ES-I3 (cell line): ENCODE data around the gene TBPL2.
"Not testable (repeated sequence)": the region's sequence is repeated elsewhere in the genome, so short reads cannot be mapped to it uniquely, and the experiment has no call there.

ENCODE experiments used
- H3K36me3 ChIP-seq: 2 replicates; pipeline ENCODE4 v1.6.1; 2013; ENCODE audit warnings: mild to moderate bottlenecking, low read length, control low read depth, moderate library complexity; ENCODE audit not compliant: insufficient read depth
- H3K4me1 ChIP-seq: 2 replicates; pipeline ENCODE4 v1.6.1; 2013; ENCODE audit warnings: mild to moderate bottlenecking, control low read depth, low read length; ENCODE audit not compliant: insufficient read depth
- H3K9ac ChIP-seq: 2 replicates; pipeline ENCODE4 v1.6.1; 2013; ENCODE audit warnings: low read depth, mild to moderate bottlenecking, low read length, moderate library complexity
- H3K9me3 ChIP-seq: 2 replicates; pipeline ENCODE4 v1.6.1; 2013; ENCODE audit warnings: mild to moderate bottlenecking, low read length, moderate library complexity; ENCODE audit not compliant: control insufficient read depth, insufficient read depth

TBPL2 gene

DNA sequence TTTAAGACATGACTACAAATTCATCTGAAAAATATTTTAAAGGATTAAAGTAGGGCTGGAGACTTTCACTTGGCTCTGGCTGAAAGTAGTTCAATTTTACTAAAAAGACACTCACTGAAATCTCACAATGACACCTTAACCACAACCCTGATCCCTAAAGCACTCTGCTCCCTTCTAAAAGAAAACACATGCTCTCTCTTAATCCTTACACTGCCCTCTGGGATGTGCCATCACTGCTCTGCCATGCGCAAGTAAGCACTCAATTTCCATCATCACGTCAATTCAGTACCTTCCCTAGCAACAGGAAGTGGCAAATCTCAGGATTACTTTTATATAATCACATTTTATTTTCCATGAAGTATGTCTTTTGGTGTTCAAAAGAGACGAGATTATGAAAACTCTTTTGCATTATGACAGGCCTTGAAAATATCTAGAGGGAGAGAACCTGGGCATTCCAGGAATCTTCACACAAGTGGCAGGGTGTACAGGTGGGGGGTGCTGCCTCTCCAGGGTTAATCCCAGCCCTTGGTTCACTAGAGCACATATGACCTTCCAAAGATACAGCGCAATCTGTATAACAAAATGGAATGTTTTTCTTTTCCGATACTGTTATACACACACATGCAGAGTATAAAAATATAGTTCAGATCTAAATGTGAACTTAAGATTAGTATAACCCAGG lies 36.1 kb downstream of the TBPL2 start:
- no peaks in the 10 kb centered on the region for H3K9me3 ChIP-seq
- H3K4me1 ChIP-seq, result no peaks in the 10 kb centered on the region
- no peaks in the 10 kb centered on the region for H3K36me3 ChIP-seq
- no peak overlapping the region for H3K9ac ChIP-seq

DNA sequence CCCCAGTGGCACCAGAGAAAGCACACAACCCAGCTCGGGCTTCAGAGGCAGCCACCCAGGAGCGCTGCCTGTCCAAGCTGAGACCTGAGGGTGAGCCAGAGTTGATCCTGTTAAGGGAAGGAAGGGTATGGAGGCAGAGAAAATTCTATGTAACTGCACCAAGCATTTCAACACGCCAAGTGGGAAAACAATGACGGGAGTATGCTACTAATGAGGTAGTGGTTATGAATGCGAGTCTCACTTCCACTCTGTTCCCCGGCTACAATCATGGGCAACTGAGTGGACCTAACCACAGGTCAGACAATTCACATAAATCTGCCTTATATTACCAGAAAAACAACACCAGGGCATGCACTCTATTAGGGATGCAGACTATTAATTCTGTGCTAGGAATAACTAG lies 38.7 kb downstream of the TBPL2 start:
- no peak overlapping the region for H3K9ac ChIP-seq
- no peaks in the 10 kb centered on the region for H3K9me3 ChIP-seq
- no peaks in the 10 kb centered on the region for H3K36me3 ChIP-seq
- no peaks in the 10 kb centered on the region for H3K4me1 ChIP-seq

DNA sequence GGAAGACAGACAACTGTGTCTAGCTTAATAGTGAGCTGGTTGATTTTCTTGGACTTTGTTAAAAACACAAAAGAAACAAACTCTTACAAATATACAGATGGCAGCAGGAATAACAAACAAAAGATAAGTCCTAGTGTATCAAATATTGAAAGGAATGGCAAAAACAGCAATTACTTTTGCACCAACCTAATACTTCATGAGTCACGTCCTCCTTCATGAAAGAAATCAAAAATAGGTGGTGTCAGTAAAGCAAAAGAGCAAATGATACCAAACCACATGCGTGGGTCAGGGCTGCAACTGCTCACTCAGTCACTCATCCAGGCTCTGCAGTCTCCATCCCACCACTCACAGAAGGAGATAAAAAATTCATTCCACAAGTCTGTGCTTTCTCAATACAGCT lies 40.6 kb downstream of the TBPL2 start:
- Histone ChIP-seq H3K9me3 (no peaks in the 10 kb centered on the region), H3K9ac (no peak overlapping the region), H3K36me3 (no peaks in the 10 kb centered on the region), H3K4me1 (no peaks in the 10 kb centered on the region)

DNA sequence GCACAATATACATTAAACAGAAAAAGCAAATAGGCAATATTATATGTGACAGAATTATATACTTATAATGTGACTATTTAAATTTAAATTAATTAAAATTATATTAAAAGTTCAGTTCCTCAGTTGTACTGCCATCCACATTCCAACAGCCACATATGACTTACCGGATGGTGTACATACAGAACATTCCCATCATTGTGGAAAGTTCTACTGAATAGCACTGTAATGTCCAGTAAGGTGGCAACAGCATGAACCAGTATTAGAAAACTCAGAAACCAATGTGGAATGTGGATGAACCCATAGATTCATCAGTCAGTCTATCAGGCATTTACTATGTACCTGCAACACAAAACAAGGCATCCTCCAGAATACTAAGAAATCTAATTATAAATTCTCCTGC lies 41.2 kb downstream of the TBPL2 start:
- Histone ChIP-seq H3K9me3 (no peaks in the 10 kb centered on the region), H3K36me3 (peaks cover 4% of the 10 kb centered on the region; the same call in 1 of the 2 replicates), H3K4me1 (no peaks in the 10 kb centered on the region), H3K9ac (no peak overlapping the region)

- Histone ChIP-seq H3K9me3 (no peaks in the 10 kb centered on the region), H3K36me3 (peaks cover 4% of the 10 kb centered on the region; the same call in 1 of the 2 replicates), H3K4me1 (no peaks in the 10 kb centered on the region), H3K9ac (no peak overlapping the region)
Measured at GRCh38 chr14:55398679-55399078, 41.7 kb downstream of the TBPL2 start.

GRCh38 chr14:55389330-55389729 lies 51.1 kb downstream of the TBPL2 start:
- H3K36me3 ChIP-seq, result peaks cover 12% of the 10 kb centered on the region; the same call in 1 of the 2 replicates
- no peaks in the 10 kb centered on the region for H3K4me1 ChIP-seq
- no peak overlapping the region for H3K9ac ChIP-seq
- no peaks in the 10 kb centered on the region for H3K9me3 ChIP-seq

GRCh38 chr14:55388160-55388559 lies 52.3 kb downstream of the TBPL2 start:
- no peaks in the 10 kb centered on the region for H3K4me1 ChIP-seq
- H3K9me3 ChIP-seq, result no peaks in the 10 kb centered on the region
- peaks cover 12% of the 10 kb centered on the region; the same call in 1 of the 2 replicates for H3K36me3 ChIP-seq
- H3K9ac ChIP-seq, result no peak overlapping the region

GRCh38 chr14:55387121-55387520 lies 53.3 kb downstream of the TBPL2 start:
- Histone ChIP-seq H3K9ac (no peak overlapping the region), H3K9me3 (no peaks in the 10 kb centered on the region), H3K36me3 (peaks cover 12% of the 10 kb centered on the region; the same call in 1 of the 2 replicates)

DNA sequence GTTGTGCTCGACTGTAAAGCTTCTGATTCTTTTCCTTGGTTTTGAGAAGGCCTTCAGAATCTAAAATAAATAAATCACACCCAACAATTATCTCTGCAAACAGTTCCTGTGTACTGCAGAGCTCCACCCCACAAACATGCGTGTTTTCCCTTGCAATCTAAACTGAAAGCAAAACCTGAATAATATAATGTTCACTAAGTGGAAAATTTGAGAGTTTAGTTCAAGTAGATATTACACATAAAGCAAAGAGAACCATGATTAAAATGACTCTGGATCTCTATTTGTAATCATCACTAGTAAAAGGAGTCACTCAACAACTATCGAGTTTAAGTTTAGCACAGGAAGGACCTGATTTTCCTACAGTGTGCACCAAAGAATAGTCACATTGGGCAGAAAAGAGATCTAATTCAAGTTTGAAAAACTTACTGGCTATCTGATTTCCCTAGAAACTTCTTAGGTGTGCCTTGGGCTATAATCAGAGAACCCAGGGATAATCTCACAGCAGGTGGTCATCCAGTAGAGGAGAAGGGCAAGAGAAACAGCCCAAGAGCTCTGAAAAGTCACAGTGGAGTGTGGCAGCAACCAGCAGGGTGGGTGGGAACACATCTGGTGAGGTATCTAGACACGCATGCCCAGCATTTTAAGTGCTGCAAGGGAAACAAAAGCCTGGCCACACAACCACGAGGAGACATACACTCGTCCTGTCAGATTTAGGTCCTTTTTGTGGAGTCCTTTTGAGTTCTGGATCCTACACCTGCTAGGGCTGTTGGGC lies 54.2 kb downstream of the TBPL2 start:
- no peaks in the 10 kb centered on the region for H3K4me1 ChIP-seq
- H3K36me3 ChIP-seq, result peaks cover 14% of the 10 kb centered on the region; the same call in 1 of the 2 replicates

More at GRCh38 chr14:55387121-55387520, 53.3 kb downstream of the TBPL2 start:
- no peaks in the 10 kb centered on the region for H3K4me1 ChIP-seq

GRCh38 chr14:55384536-55384935 lies 55.9 kb downstream of the TBPL2 start:
- Histone ChIP-seq H3K4me1 (no peaks in the 10 kb centered on the region), H3K9ac (no peak overlapping the region), H3K36me3 (peaks cover 14% of the 10 kb centered on the region; the same call in 1 of the 2 replicates), H3K9me3 (no peaks in the 10 kb centered on the region)

More for the DNA sequence above, 54.2 kb downstream of the TBPL2 start:
- Histone ChIP-seq H3K9ac (no peak overlapping the region), H3K9me3 (no peaks in the 10 kb centered on the region)

DNA sequence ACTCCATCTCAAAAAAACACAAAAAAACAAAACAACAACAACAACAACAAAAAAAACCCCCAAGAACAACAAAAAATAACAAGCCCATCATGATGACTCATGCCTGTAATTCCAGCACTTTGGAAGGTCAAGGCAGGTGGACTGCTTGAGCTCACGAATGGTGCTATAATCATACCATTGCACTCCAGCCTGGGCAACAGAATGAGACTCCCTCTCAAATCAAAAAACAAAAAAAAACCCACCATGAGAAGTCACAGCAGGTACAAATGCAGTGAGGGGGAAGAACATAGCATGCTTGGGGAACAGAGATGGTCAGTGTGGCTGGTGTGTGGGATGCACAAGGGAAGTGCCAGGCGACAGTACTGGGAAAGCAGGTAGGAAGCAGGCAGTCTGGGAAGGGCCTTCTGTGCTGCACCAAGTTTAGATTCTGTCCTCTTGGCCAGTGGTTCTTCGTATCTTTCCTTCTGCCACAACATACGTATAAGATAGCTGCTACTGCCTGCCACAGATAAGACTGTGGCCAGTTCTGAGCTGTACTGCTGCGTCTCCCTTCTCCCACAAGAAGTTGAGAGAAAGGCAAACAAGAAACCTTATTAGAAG lies 56.8 kb downstream of the TBPL2 start:
- Histone ChIP-seq H3K9ac (no peak overlapping the region), H3K4me1 (no peaks in the 10 kb centered on the region), H3K36me3 (peaks cover 11% of the 10 kb centered on the region; the same call in 1 of the 2 replicates), H3K9me3 (no peaks in the 10 kb centered on the region)

GRCh38 chr14:55383056-55383466 lies 57.4 kb downstream of the TBPL2 start:
- peaks cover 11% of the 10 kb centered on the region; the same call in 1 of the 2 replicates for H3K36me3 ChIP-seq
- not testable (repeated sequence) for H3K4me1 ChIP-seq, H3K9ac ChIP-seq, H3K9me3 ChIP-seq

GRCh38 chr14:55382483-55382882 lies 57.9 kb downstream of the TBPL2 start:
- Histone ChIP-seq H3K9me3 (no peaks in the 10 kb centered on the region), H3K36me3 (peaks cover 11% of the 10 kb centered on the region; the same call in 1 of the 2 replicates), H3K4me1 (no peaks in the 10 kb centered on the region), H3K9ac (no peak overlapping the region)

- Histone ChIP-seq H3K9ac (no peak overlapping the region), H3K36me3 (peaks cover 11% of the 10 kb centered on the region; the same call in 1 of the 2 replicates), H3K9me3 (no peaks in the 10 kb centered on the region), H3K4me1 (no peaks in the 10 kb centered on the region)
Measured at GRCh38 chr14:55381561-55381960, 58.9 kb downstream of the TBPL2 start.
